Measurements from ENCODE around the gene CDCP2.

GRCh38 chr1:54112027-54112426 is 40.8 kb downstream of the CDCP2 start:
- no peak for TF ChIP-seq POLR2AphosphoS5 (IDR thresholded peaks at IDR 0.05)
- no peak for TF ChIP-seq CTCF (IDR thresholded peaks at IDR 0.05)
- TF ChIP-seq POLR2A (IDR thresholded peaks at IDR 0.05) = no peak

Measured in sigmoid colon (tissue), 4 donors.